Measurements from ENCODE around the gene GALNT13.

GRCh38 chr2:154223726-154224125 is 352.0 kb downstream of the GALNT13 start:
- TF ChIP-seq CTCF (IDR thresholded peaks at IDR 0.05; ENCODE audit: low read depth, low read length) = no peak
- TF ChIP-seq EZH2phosphoT487 (IDR thresholded peaks at IDR 0.05; ENCODE audit: low read depth) = no peak

Data from OCI-LY3 (cell line).